Measurements from ENCODE around the gene NCOA5. TPM values are rescaled to one million over a fixed set of nuclear protein-coding genes. Genes with fewer than 3 reads are reported as not detected.

The NCOA5 gene
- total and polyA plus RNA-seq, 2 experiments from 2014 or later: 24.0 to 26.2 TPM

DNA sequence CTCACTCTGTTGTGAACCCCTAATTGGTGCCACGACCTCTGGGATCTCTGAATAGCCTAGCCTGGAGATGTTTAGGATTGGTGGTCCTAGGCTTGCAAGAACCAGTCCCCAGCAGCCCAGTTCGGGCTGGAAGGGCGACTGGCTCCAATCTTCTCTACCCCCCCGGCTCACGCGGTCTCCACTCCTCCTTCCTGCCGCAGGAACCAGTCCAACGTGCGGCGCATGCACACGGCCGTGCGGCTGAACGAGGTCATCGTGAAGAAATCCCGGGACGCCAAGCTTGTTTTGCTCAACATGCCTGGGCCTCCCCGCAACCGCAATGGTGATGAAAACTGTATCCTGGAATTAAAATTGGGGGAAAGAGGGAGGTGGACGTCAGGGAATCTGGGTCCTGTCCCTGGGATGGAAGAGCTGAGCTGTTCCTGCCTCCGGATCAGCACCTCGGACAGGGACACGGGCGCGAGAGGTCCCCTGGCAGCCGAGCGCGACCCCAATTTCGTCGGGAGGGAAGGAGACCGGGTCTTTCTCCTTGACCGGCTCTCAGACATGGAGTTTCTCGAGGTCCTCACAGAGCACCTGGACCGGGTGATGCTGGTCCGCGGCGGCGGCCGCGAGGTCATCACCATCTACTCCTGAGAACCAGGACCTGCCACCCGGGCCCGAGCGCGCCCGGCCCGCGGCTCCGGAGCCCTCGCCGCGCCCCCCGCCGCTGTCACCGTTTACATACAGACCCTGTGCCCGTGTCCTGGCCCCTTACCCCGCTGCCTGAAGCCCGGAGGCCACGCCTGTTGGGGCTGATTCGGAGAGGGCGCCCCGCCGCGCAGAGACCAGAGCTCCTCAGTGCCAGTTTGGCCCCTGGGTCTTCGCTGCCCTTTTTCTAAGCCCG lies 32.5 kb downstream of the NCOA5 start:
- Histone ChIP-seq H3K4me3 (no peak overlapping the region), H3K36me3 (replicated peaks; ENCODE audit: insufficient read depth, low read depth) (no peaks in the 10 kb centered on the region), H3K27ac (no peak overlapping the region), H3K4me2 (peak overlapping the region; percentile 72), H4K20me1 (ENCODE audit: insufficient read depth, poor library complexity, severe bottlenecking) (peaks cover 48% of the 10 kb centered on the region), H2AFZ (no peak overlapping the region), H3K27me3 (peaks cover 19% of the 10 kb centered on the region), H3K9me2 (replicated peaks; ENCODE audit: insufficient read depth) (no peaks in the 10 kb centered on the region), H3K4me1 (ENCODE audit: insufficient read depth) (peaks cover 20% of the 10 kb centered on the region), H3K9me3 (ENCODE audit: low read depth) (no peaks in the 10 kb centered on the region), H3K79me2 (no peaks in the 10 kb centered on the region)
- DNase-seq (ENCODE audit: low spot score): peak; percentile 78
- 24% methylated on average over 58 of the region's 65 CpGs for WGBS (ENCODE audit: low lambda C conversion rate, missing lambda C conversion rate)
- TF ChIP-seq, protein P1, sequence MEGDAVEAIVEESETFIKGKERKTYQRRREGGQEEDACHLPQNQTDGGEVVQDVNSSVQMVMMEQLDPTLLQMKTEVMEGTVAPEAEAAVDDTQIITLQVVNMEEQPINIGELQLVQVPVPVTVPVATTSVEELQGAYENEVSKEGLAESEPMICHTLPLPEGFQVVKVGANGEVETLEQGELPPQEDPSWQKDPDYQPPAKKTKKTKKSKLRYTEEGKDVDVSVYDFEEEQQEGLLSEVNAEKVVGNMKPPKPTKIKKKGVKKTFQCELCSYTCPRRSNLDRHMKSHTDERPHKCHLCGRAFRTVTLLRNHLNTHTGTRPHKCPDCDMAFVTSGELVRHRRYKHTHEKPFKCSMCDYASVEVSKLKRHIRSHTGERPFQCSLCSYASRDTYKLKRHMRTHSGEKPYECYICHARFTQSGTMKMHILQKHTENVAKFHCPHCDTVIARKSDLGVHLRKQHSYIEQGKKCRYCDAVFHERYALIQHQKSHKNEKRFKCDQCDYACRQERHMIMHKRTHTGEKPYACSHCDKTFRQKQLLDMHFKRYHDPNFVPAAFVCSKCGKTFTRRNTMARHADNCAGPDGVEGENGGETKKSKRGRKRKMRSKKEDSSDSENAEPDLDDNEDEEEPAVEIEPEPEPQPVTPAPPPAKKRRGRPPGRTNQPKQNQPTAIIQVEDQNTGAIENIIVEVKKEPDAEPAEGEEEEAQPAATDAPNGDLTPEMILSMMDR (IDR thresholded peaks at IDR 0.05; ENCODE audit: poor library complexity): no peak
- TF ChIP-seq EZH2 (IDR thresholded peaks at IDR 0.05; ENCODE audit: borderline replicate concordance) (peak; percentile 79), EZH2phosphoT487 (IDR thresholded peaks at IDR 0.05; ENCODE audit: low read depth, severe bottlenecking, unreplicated experiment) (peak; percentile 28)

- 86% methylated on average over 15 of the region's 15 CpGs for WGBS (ENCODE audit: low lambda C conversion rate, missing lambda C conversion rate)
- Histone ChIP-seq H3K9me3 (ENCODE audit: low read depth) (no peaks in the 10 kb centered on the region), H3K27ac (no peak overlapping the region), H3K36me3 (replicated peaks; ENCODE audit: insufficient read depth, low read depth) (no peaks in the 10 kb centered on the region), H3K4me2 (no peak overlapping the region), H3K9me2 (replicated peaks; ENCODE audit: insufficient read depth) (no peaks in the 10 kb centered on the region), H4K20me1 (ENCODE audit: insufficient read depth, poor library complexity, severe bottlenecking) (peaks cover 41% of the 10 kb centered on the region), H3K27me3 (peaks cover 19% of the 10 kb centered on the region), H3K4me3 (no peak overlapping the region), H2AFZ (no peak overlapping the region), H3K4me1 (ENCODE audit: insufficient read depth) (peaks cover 20% of the 10 kb centered on the region), H3K79me2 (no peaks in the 10 kb centered on the region)
- no peak for TF ChIP-seq EZH2 (IDR thresholded peaks at IDR 0.05; ENCODE audit: borderline replicate concordance)
- no peak for TF ChIP-seq EZH2phosphoT487 (IDR thresholded peaks at IDR 0.05; ENCODE audit: low read depth, severe bottlenecking, unreplicated experiment)
- TF ChIP-seq, protein P1 (IDR thresholded peaks at IDR 0.05; ENCODE audit: poor library complexity): no peak
- no peak for DNase-seq (ENCODE audit: low spot score)
These were observed 33.5 kb downstream of the NCOA5 start for GRCh38 chr20:46056027-46056833.

- WGBS (ENCODE audit: low lambda C conversion rate, missing lambda C conversion rate): 42% methylated on average over 1 of the region's 1 CpG
- no peak for DNase-seq (ENCODE audit: low spot score)
- peaks cover 20% of the 10 kb centered on the region for H3K4me1 ChIP-seq (ENCODE audit: insufficient read depth)
- H3K4me3 ChIP-seq: no peak overlapping the region
- H3K9me3 ChIP-seq (ENCODE audit: low read depth): no peaks in the 10 kb centered on the region
- no peak overlapping the region for H3K27ac ChIP-seq
- no peak overlapping the region for H3K4me2 ChIP-seq
- H3K27me3 ChIP-seq: peaks cover 19% of the 10 kb centered on the region
- no peak overlapping the region for H2AFZ ChIP-seq
- H4K20me1 ChIP-seq (ENCODE audit: insufficient read depth, poor library complexity, severe bottlenecking): peaks cover 32% of the 10 kb centered on the region
- no peaks in the 10 kb centered on the region for H3K9me2 ChIP-seq (replicated peaks; ENCODE audit: insufficient read depth)
- no peaks in the 10 kb centered on the region for H3K36me3 ChIP-seq (replicated peaks; ENCODE audit: insufficient read depth, low read depth)
- no peaks in the 10 kb centered on the region for H3K79me2 ChIP-seq
- no peak for TF ChIP-seq EZH2 (IDR thresholded peaks at IDR 0.05; ENCODE audit: borderline replicate concordance)
- no peak for TF ChIP-seq EZH2phosphoT487 (IDR thresholded peaks at IDR 0.05; ENCODE audit: low read depth, severe bottlenecking, unreplicated experiment)
- TF ChIP-seq, protein P1 (IDR thresholded peaks at IDR 0.05; ENCODE audit: poor library complexity): no peak
These were observed 34.5 kb downstream of the NCOA5 start for GRCh38 chr20:46055269-46055668.
